ENCODE data around the gene CYSRT1. TPM values are rescaled to one million over a fixed set of nuclear protein-coding genes. Genes with fewer than 3 reads are reported as not detected.

CYSRT1 gene
- total and polyA plus RNA-seq, 2 donors (not counting 3 experiments of a cell fraction or from before 2014, with no cell fraction given): 0.44 to 1.1 TPM

- TF ChIP-seq POLR2A (IDR thresholded peaks at IDR 0.05; ENCODE audit: low read depth, low read length) (peak; percentile 49), EZH2 (IDR thresholded peaks at IDR 0.05; ENCODE audit: borderline replicate concordance, low read depth, low read length, severe bottlenecking) (no peak)
- Histone ChIP-seq H3K4me2 (ENCODE audit: insufficient read depth, low read length) (no peak overlapping the region), H3K27ac (ENCODE audit: insufficient read depth, low read depth, low read length) (no peak overlapping the region), H3K4me1 (ENCODE audit: control insufficient read depth, extremely low read depth, insufficient read depth, low read length) (peaks cover 13% of the 10 kb centered on the region), H4K20me1 (replicated peaks; ENCODE audit: control insufficient read depth, extremely low read depth, insufficient read depth, low read length) (no peaks in the 10 kb centered on the region), H3K36me3 (ENCODE audit: control insufficient read depth in 2 of 2, extremely low read depth in 1 of 2, insufficient read depth in 2 of 2, low read length in 2 of 2) (peaks cover 6 to 16% of the 10 kb centered on the region in 2 experiments), H3K9me3 (replicated peaks; ENCODE audit: control insufficient read depth, insufficient read depth, low read length) (no peaks in the 10 kb centered on the region), H3K9me1 (replicated peaks; ENCODE audit: control insufficient read depth, extremely low read depth, insufficient read depth, low read length) (no peaks in the 10 kb centered on the region), H2AFZ (ENCODE audit: low read depth, low read length) (no peak overlapping the region), H3K79me2 (ENCODE audit: control insufficient read depth, insufficient read depth, low read length) (peaks cover 24% of the 10 kb centered on the region), H3K9ac (replicated peaks; ENCODE audit: extremely low read depth, insufficient read depth, low read length) (no peak overlapping the region), H3K4me3 (replicated peaks in 1 of 3; ENCODE audit: insufficient read depth in 1 of 3, low read depth in 1 of 3, low read length in 3 of 3) (no peak overlapping the region), H3K27me3 (ENCODE audit: control insufficient read depth in 2 of 2, insufficient read depth in 2 of 2, low read length in 2 of 2) (no peaks in the 10 kb centered on the region)
- ChIA-PET POLR2A (interaction anchor here (0.5 to 5.0 kb wide), 3 partner anchors 9 to 659 kb away, joined by 3 to 66 read pairs (median 4); partner anchors contain the start of genes NELFB and STPG3), CTCF (interaction anchor here (2.1 to 2.7 kb wide), 2 partner anchors 7 to 10 kb away, joined by 13 to 15 read pairs; partner anchors contain the start of gene NELFB)
- intact Hi-C loops (cut with micrococcal nuclease) (no loop called here), dilution Hi-C loops (cut with MboI; ENCODE audit: extremely low pct_ligation_motif_present, low sequenced_read_pairs) (no loop called here)
- no TSS peak for BruUV-seq (replicated peaks)
- FAIRE-seq (no peak), DNase-seq (ENCODE audit: low read depth, low spot score) (no peak)
Observed at GRCh38 chr9:137243626-137244485, 18.9 kb downstream of the CYSRT1 start.

GRCh38 chr9:137244486-137245449 lies 19.8 kb downstream of the CYSRT1 start:
- BruUV-seq (replicated peaks): no TSS peak
- TF ChIP-seq CTCF (IDR thresholded peaks at IDR 0.05; ENCODE audit: extremely low read depth in 1 of 2, insufficient read depth in 1 of 2, low read depth in 1 of 2, low read length in 2 of 2): peak in 1 of 2 donors; percentile 9
- TF ChIP-seq JUN (IDR thresholded peaks at IDR 0.05; ENCODE audit: borderline replicate concordance, insufficient read depth, insufficient read length, low read depth): no peak
- DNase-seq (ENCODE audit: low read depth, low spot score) (no peak), FAIRE-seq (no peak)
- Histone ChIP-seq H3K4me1 (ENCODE audit: control insufficient read depth, extremely low read depth, insufficient read depth, low read length) (peaks cover 13% of the 10 kb centered on the region), H2AFZ (ENCODE audit: low read depth, low read length) (no peak overlapping the region), H3K79me2 (ENCODE audit: control insufficient read depth, insufficient read depth, low read length) (peaks cover 21% of the 10 kb centered on the region), H3K4me2 (ENCODE audit: insufficient read depth, low read length) (no peak overlapping the region), H3K9me1 (replicated peaks; ENCODE audit: control insufficient read depth, extremely low read depth, insufficient read depth, low read length) (no peaks in the 10 kb centered on the region), H3K36me3 (ENCODE audit: control insufficient read depth in 2 of 2, extremely low read depth in 1 of 2, insufficient read depth in 2 of 2, low read length in 2 of 2) (peaks cover 6 to 16% of the 10 kb centered on the region in 2 experiments), H3K9me3 (replicated peaks; ENCODE audit: control insufficient read depth, insufficient read depth, low read length) (no peaks in the 10 kb centered on the region), H3K4me3 (replicated peaks in 1 of 3; ENCODE audit: insufficient read depth in 1 of 3, low read depth in 1 of 3, low read length in 3 of 3) (no peak overlapping the region), H4K20me1 (replicated peaks; ENCODE audit: control insufficient read depth, extremely low read depth, insufficient read depth, low read length) (no peaks in the 10 kb centered on the region), H3K9ac (replicated peaks; ENCODE audit: extremely low read depth, insufficient read depth, low read length) (no peak overlapping the region), H3K27ac (ENCODE audit: insufficient read depth, low read depth, low read length) (no peak overlapping the region), H3K27me3 (ENCODE audit: control insufficient read depth in 2 of 2, insufficient read depth in 2 of 2, low read length in 2 of 2) (no peaks in the 10 kb centered on the region)
- intact Hi-C loops (cut with micrococcal nuclease): no loop called here
- POLR2A ChIA-PET: interaction anchor here (0.7 to 5.0 kb wide), 4 partner anchors 8 to 660 kb away, joined by 3 to 66 read pairs (median 4); partner anchors contain the start of genes NELFB and STPG3
- dilution Hi-C loops (cut with MboI; ENCODE audit: extremely low pct_ligation_motif_present, low sequenced_read_pairs): no loop called here
- CTCF ChIA-PET: interaction anchor here (0.6 to 2.7 kb wide), 4 partner anchors 8 to 16 kb away, joined by 3 to 15 read pairs (median 8); partner anchors contain the start of gene NELFB
